GM19099 (cell line): Measurements from ENCODE around the gene FAM184A.
A peak's percentile ranks its signal among the peaks of the same experiment; 100 is the strongest.

Experiments used
- POLR2A ChIP-seq: IDR thresholded peaks from 3 replicates; pipeline ENCODE4 v1.6.1; 2011; ENCODE audit warnings: low read depth; ENCODE audit not compliant: insufficient read length; ENCODE audit errors: extremely low read depth

Gene FAM184A

DNA sequence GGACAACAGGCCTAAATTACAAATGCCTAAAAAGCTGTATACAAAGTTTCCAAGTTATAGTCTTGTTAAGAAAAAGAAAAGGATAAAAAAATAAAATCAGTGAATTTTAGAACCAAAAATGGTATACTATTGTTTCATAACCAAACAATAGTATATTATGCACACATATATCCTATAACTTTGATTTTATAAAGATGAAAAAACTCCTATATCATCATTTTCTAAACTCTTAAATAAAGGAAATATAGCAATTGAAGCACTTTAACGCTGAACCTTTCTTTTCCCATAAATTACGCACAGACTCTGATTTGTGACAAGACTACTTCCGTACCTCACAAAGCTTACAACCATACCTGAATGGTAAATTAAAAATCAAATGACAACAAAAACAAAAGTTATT, 107.6 kb downstream of the FAM184A start:
- TF ChIP-seq POLR2A = no peak

DNA sequence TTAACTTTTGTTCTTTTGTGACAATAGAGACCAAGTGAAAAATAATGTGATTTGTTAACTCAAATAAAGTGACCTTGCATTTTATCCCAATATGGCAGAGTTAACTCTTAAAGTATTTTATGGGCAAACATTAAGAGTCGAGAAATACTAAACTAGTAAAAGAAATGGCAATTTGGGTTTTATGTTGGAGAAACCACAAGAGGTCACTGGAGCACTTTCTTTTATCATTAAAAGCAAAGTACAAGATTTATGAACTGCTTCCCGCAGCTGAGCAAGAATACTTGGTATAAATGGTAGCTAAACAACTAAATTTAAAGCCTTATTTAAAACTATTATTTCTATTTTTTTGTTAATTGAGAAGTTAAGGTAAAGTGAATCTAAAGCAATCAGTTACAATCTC, 110.0 kb downstream of the FAM184A start:
- TF ChIP-seq POLR2A = no peak

GRCh38 chr6:118967239-118967638, 111.2 kb downstream of the FAM184A start:
- no peak for TF ChIP-seq POLR2A

DNA sequence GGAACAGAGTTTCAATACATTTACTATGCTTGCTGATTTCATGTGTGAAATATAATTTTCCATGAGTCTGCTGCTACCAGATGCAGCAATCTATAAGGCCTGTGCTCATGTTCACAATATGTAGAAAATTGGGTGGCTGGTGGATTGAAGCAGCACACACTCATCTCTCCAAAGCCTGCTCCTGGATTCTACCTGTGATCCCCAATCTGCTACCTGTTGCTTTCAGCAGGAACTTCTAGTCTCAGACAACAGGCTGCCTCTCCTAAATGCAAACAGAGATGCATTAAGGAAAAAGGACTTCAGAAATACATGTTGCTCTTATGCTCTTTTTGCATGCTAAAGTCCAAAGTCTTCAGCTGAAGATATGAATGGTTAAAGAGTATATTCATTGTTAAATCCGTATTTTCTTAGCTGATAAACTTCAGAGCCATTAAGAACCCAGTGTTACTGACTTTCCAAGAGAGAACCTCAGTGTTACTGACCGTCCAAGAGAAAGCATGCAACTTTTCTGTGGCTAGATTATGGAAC, 112.6 kb downstream of the FAM184A start:
- TF ChIP-seq POLR2A = no peak

- no peak for TF ChIP-seq POLR2A
Measured at GRCh38 chr6:118965371-118965770, 113.1 kb downstream of the FAM184A start.

GRCh38 chr6:118963003-118963402, 115.5 kb downstream of the FAM184A start:
- no peak for TF ChIP-seq POLR2A

DNA sequence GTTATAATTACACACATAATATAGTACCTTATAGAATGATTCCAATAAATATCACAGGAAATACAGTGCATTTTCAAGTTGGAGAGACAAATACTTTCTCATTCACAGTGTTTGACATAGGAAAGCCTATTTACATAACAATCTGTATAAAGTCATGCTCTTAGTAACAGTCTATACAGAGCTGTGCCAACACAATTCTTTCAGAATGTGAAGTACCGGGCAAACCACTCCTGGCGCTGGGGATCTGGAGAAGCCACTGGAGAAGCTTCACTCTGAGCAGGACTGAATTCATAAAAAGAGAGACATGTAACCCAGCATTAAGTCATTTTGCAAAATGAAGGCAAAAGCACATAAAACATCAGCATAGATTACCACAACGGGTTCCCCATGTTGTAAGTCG, 118.6 kb downstream of the FAM184A start:
- no peak for TF ChIP-seq POLR2A

DNA sequence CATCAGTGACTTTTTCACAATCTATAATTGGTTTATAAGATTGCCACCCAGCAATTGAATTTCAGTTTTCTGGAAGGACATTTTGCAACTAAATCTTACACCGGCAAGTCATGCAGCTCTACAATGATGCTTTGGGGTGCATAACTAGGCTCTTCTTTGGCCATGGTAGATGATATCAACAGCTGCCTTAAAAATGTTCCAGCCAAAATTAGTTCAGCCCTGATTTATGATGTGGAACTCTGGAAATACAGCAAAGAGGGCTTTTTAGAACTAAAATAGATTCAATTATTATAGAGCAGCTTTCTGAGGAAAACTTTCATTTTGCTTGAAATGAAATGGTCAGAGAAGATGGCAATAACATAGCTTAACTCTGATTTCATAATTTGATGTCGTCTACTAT, 125.1 kb downstream of the FAM184A start:
- no peak for TF ChIP-seq POLR2A

DNA sequence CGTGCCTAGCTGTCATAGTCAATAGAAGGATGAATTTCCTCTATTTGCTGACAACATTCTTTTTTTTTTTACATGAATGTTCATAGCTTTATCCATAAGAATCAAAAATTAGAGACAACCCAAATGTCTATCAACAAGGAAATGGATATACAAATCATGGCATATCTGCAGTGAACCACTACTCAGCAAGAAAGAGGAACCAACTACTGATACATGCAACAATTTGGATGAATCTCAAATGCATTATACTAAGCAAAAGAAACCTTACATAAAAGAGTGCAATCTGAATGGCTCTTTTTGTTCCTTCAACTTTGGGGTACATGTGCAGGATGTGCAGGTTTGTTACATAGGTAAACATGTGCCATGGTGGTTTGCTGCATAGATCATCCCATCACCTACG, 125.8 kb downstream of the FAM184A start:
- TF ChIP-seq POLR2A = no peak

DNA sequence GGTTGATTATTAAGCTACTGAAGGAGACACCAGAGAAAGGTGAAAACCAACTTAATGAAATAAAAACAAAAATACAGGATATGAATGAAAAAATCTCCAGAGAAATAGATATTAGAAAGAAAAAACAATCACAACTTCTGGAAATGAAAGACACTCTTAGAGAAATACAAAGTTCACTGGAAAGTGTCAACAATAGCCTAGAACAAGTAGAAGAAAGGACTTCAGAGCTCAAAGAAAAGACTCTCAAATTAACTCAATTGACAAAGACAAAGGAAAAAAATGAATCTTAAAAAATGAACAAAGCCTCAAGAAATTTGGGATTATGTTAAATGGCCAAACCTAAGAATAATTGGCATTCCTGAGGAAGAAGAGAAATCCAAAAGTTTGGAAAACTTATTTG, 133.2 kb downstream of the FAM184A start:
- TF ChIP-seq POLR2A = no peak

DNA sequence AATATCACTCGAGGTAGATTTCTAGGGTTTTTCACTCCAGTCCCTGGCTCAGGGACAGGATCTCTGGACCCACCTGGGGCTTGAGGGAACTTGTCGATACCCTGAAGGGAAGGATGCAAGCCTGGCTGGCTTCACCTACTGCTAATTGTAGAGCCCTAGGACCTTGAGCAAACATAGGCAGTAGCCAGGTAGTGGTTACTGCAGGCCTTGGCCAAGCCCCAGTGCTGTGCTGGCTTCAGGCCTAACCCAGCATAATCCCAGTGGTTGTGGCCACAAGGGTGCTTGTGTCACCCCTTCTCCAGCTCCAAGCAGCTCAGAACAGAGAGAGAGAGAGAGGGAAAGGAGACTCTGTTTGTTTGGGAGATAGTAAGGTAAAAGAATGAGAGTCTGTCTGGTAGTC, 137.7 kb downstream of the FAM184A start:
- TF ChIP-seq POLR2A = no peak

DNA sequence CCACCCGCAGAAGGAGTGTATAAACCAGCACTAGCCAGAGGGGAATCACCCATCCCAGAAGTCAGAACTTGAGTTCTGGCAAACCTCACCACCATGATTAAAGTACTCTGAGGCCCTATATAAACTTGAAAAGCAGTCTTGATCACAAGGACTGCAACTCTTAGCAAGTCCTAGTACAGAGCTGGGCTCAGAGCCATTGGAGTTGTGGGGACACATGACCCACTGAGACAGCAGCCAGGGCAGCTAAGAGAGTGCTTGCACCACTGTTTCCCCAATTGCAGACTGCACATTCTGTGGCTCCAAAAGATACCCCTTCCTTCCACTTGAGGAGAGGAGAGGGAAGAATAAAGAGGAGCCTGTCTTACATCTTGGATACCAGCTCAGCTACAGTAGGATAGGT, 138.8 kb downstream of the FAM184A start:
- TF ChIP-seq POLR2A = no peak

- no peak for TF ChIP-seq POLR2A
Measured at GRCh38 chr6:118935978-118936703, 142.3 kb downstream of the FAM184A start.

DNA sequence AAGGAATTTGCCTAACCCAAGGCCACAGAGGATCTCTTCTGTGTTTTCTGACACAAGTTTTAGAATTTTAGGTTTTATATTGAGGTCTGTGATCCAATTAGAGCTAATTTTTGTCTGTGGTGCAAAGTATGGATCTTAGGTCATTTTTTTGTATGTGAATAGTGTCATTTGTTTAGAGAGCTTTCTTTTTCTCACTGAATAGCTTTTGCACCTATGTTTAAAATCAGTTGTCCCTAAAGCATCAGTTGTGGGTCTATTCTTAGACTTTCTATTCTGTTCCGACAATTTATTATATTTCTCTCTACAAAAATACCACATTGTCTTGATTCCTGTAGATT, 143.2 kb downstream of the FAM184A start:
- no peak for TF ChIP-seq POLR2A

DNA sequence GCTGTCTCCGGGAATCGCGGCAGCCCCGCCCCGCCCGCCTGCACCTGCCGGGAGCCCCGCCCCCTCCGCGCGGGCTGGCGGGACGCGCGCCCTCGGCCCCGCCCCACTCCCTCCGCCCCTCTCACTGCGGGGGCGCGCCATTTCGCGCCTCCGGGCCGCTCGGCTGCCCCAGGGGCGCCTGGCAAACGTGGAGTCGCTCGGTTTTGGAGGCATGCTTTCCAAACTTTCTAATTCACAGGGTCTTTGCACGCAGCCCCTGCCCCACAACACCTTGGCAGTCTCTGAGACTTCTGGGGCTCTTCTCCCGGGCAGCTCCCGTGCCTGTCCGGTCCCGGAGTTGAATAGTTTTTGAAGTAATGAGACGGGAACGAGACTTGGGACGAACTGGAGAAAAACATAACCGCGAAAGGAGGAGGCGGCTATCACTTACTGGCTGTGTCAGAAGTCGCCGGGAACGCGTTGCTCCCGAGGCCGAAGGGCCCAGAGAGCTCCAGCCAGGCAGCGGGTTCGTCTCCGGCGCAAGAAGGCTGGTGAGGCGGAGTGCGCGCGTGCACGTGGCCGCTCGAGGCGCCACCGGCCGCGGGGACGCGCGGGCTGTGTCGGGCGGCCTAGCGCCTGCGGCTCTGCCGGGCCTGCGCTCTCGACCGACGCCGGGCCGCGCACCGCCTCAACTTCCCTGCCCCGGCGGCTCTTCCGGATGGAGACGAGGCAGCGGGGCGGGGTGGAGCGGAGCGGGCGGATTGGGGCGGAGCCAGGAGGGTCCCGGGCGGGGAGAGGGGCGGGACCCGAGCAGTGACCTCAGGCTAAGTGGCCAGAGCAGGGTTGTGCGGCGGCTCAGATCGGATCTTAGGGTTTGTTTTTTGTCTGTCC, 143.8 kb downstream of the FAM184A start, which contains the start of gene MCM9:
MCM9 (minus strand) TSS at position 699 of the 870 bp plus-strand sequence. CDS start 3,436 bp downstream, outside the sequence.
- peak; percentile 71 for TF ChIP-seq POLR2A
